Stimulated activated CD8-positive, alpha-beta memory T cell treated with anti-CD3 and anti-CD28 coated beads, Interleukin-4, amount 100 ng/mL, for 1 hour (primary cell): Measurements from ENCODE around the gene HLF.
A peak's percentile ranks its signal among the peaks of the same experiment; 100 is the strongest.

Experiments used
- DNase-seq, 2 donors: peaks; one replicate each; pipeline ENCODE4 v3.0.0-alpha.2; 2020; ENCODE audit warnings: low read depth in 2 of 2, low spot score in 1 of 2

Gene HLF

DNA sequence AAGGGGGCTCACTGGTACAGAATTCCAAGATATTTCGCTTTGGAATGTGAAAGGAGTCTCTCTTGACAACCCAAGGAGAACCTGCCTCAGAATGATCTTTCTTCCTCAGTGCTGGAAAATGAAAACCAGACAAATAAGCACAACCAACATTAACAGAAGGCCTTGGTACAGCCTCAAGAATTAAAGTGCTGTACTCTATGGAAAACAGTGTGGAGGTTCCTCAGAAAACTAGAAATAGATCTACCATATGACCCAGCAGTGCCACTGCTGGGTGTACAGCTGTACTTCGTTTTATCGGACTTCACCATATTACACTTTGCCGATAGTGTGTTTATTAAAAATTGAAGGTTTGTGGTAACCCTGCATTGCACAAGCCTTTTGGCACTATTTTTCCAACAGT lies 25.2 kb downstream of the HLF start:
- no peak for DNase-seq

DNA sequence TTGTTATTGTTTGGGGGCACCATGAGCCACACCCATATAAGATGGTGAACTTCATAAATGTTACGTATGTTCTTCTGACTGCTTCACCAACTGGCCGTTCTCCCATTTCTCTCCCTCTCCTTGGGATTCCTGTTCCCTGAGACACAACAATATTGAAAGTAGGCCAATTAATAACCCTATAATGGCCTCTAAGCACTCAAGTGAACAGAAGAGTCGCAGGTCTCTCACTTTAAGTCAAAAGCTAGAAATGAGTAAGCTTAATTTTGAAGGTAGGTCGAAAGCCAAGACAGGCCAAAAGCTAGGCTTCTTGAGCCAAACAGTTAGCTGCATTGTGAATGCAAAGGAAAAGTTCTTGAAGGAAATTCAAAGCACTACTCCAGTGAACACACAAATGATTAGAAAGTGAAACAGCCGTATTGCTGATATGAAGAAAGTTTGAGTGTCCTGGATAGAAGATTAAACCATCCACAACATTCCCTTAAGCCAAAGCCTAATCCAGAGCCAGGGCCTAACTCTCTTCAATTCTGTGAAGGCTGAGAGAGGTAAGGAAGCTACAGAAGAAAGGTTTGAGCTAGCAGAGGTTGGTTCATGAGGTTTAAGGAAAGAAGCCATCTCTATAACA lies 25.8 kb downstream of the HLF start:
- DNase-seq = no peak

DNA sequence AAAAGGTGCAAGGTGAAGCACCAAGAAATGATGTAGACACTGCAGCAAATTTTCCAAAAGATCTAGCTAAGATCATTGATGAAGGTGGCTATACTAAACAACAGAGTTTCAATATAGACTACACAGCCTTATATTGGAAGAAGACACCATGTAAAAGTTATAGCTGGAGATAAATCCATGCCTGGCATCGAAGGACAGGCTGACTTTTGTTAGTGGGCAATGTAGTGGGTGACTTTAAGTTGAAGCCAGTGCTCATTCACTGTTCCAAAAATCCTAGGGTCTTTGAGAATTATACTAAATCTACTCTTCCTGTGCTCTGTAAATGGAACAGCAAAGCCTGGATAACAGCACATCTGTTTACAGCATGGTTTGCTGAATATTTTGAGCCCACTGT lies 26.4 kb downstream of the HLF start:
- no peak for DNase-seq

DNA sequence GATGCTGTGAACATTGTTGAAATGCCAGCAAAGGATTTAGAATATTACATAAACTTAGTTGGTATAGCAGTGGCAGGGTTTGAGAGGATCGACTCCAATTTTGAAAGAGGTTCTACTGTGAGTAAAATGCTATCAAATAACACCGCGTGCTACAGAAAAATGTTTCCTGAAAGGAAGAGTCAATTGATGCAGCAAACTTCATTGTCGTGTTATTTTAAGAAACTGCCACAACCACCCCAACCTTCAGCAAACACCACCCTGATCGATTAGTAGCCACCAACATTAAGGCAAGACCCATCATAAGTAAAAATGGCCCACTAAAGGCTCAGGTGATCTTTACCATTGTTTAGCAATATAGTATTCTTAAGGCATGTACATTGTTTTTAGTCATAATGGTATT lies 27.3 kb downstream of the HLF start:
- DNase-seq = no peak

DNA sequence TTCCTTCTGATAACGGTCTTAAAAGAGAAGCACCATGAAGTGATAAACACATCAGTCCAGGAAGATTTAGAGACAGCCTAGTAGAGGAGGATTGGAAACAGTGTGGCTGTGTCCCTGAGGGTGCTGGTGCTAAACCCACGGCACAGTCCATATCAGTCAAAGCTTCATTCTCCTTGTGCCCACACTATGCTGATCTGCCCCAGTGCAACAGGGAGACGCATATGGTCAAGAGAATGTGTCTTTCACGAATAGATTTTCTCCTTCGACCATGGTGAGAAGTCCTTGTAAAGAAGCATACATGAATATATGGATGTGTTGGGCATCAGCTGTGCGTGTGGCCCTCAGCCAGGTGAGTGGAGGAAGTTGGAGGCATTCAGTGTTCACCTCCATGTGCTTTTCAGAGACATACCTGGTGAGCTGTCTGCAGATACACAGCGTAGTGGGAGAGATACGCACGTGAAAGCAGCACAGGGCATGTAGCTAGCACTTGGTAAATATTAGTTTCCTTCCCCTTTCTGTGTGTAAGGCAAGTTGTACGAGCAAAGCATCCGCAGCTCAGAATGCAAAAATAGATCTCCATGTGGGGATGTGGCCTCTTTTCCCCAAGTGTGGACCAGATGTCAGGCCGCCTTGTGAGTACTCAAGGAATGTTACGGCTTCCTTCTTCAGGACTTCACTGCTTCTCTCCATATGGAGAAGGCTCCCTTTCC lies 29.4 kb downstream of the HLF start:
- DNase-seq = no peak

DNA sequence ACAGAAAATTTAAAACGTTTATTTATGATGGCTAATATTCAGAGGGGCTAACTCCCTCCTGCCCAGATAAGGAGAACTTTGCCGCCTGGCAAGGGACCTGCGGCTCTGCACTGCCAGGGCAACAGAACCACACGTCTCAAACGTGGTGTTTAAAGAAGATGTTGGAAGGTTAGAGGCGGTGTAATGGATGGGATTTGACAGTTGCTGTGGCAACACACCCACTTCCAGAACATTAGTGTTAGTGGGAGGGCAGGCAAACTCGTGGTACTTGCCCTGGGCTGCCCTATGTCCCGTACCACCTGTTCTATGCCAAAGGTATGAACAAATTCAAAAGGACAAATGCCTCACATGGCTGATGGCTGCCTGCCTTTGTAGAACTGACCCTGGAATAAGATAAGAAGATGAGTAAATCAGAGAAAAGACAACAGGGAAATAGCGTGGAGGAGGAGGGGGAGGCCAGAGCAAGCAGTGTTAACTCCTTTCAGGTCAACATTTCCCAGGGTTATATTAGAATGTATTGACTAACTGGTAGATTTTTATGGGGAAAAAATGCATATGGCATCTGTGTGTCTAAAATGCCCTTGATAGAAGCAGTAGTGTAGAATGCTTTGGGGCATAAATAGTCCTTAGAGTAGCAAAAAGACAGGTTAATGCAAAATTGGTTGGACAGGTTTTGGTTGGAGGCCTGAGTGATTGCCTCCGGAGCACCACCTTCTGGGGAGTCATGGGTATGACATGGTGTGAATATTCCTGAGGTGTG lies 30.8 kb downstream of the HLF start:
- DNase-seq = peak; percentile 14

DNA sequence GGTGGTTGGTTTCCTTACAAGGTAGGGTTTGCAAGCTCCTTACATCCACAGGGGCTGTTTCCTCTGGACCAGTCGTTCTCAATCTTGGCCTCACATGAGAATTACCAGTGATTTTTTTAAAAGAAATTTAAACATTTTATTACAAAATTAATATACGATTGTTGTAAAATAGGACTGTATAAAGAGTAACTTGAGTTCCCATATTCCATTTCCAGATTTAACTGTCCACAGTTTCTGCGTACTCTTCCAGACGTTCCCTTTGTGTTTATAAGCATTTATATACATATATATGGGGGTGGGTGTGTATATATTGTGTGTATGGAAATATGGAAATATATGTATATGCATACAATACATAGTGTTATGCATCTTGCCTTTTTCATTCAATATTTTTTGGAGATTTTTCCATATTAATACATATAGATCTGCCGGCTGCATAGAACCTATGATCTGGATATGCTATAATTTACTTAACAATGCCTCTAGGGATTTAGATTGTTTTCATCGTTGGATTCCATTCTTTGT lies 31.5 kb downstream of the HLF start:
- no peak for DNase-seq

DNA sequence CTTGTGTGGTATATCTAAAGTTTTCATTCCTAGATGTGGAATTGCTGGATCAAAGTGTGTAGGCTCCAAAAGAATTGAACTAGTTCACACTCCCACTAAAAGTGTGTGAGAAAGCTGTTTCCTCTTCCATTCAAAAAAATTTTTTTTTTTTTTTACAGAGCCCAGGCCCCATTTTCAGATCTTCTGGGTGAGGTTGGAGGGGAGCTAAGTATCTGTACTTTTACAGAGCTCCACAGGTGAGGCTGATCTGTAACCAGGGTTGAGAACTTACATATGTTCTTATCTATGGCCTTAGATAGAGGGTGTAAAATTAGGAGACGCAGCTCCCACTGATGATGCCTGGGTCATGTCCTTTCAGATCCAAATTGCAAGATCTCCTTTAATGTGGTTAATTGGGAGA lies 31.9 kb downstream of the HLF start:
- no peak for DNase-seq

DNA sequence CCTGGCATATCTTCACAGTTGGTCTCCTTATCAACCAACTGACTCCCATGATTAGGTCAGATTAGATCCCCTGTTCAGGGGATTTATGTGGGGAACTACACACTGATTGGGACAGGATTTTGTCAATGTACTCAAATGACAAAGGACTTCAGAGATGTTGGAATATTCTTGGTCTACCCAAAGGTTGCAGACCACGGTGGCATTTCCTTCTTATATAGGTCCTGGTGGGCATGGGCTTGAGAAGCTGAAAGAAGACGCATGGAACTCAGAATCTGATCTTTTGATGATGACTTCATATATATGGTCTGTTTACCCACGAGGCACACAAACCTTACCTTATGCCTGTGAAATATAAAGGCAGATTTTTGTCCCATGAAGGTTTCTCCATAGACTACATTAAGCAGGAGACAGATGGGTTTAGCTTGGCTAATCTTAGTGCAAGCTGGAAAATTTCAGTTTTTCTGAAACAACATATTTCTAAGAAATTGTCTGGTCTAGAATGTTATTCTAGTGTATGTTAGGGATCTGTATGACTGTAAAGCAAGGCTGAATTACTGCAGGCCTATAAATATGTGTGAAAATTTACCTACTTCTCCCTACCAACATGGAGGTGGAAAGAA lies 33.5 kb downstream of the HLF start:
- DNase-seq = no peak

DNA sequence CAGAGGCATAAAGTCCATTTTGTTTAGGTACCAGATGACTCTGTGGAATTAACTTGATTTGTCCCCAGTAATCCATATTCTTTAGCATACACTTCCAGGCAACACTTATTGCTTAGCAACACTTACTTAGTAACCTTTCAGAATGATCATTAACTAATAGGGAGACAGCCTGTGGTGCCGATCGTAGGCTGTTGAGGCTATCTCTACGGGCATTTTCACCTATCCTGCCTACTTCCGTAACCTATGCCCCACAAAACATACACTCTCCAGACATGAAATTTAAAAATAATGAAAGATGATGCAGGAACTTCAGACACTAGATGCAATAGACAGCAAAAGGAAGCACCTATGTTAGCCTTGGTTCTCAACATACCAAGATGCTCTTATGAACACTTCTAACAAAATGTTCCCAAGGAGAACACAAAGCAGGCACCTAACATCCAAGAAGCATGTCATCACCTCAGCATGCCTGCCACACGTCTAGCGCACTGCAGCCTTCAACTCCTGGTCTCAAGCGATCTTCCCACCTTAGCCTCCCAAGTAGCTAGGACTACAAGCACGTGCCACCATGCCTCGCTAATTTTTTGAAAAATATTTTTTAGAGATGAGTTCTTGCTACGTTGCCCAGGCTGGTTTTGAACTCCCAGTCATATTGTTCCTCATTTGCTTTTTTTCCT lies 34.5 kb downstream of the HLF start:
- no peak for DNase-seq

DNA sequence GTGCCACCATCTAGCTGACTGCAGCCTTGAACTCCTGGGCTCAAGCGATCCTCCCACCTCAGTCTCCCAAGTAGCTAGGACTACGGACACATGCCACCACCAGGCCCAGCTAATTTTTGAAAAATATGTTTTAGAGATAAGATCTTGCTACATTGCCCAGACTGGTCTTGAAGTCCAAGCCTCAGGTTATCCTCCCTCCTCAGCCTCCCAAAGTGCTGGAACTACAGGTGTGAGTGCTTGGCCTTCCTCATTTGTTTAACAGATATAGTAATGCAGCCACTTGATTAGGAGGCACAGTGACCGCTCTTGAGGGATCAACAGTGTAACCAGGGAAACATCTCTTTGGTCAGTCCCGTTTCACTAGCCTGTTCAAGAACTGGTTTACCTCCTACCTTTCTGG lies 35.1 kb downstream of the HLF start:
- DNase-seq = no peak

DNA sequence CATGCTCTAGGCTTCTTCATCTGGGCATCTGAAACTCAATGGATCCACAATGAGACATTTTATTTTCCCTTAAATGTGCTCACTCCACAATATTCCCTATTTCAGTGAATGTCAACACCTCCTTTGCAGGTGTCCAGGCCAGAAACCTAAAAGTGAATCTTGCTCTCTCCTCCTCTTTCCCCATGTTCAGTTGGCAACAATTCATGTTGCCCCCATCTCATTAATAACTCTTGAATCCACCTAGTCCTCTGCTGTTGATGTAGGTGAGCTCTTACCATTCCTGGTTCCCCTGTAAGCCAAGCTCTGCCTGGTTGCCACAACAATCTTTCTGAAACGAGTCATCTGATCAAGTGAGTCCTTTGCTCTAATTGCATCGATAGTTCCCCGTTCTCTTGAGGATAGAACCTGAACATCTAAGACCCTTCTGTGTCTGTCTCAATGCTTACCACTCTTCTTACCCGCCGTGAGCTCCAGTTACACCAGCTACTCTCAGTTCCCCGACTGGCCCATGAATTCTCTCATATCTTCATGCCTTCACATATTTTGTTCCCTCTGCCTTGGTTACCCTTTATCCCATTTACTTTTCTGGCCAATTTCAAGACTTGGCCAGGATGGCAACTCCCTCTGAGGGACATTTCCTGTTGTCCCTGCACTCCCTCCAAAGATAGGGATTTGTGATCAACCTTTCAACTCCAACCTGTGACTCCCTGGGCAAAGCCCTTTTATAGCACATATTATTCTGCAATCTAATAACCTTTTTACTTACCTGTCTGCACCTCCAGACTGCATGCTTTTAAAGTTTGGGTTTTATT lies 35.9 kb downstream of the HLF start:
- DNase-seq = no peak

DNA sequence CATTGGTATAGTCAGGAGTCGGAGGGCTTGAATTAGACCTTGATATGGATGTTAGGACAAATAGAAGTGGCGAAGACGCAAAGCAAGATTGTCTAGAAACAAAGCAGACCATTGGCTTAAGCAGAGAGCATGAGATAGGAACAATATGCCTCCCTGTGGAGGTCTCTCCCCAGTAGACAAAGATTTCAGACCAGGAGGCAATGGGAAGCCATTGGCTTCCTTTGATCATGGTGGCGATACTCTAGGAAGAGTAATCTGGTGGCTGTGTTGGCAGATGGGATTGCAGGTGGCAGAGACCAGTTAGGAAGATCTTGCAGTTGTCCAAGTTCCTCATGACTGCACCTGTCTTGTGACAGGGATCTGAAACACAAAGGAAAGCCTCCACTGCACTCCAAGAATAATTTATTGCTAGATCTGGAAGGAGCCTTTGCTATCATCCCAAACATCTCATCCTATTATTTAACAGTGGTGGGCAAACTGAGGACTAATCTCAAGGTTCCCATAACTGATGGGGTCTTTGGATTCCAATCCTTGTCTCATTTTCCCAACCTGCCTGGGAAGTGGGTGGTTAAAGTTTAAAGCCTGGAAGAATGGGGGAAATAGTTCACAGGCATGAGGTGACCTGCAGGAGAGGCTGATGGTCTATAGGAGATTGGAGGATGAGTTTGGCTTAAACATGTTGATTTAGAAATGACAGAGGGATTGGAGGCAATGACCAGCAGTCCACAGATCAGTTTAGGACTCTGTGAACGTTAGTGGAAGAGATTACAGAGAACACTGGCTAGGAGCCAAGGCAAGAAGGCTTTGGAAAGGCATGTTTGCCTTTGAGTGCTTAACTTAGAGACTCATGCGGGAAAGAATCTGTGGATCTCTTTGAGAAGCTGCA lies 37.0 kb downstream of the HLF start:
- no peak for DNase-seq

DNA sequence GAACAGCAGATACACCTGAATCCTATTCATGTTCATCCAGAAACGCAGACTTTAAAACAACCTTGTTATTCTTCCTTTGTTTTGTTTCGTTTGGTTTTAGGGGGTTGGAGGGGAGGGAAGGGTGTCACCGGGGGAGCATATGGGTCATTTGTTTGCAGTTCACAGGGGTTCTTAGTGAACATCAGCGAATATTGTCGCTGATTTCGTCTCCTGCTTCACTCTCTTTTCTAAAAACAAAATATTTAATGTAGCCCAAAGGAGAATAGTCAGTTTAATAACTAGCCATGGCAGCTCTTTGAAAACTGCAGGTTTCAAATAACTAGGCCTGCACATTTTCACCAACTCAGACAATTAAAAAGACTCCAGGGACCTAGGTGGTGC lies 37.6 kb downstream of the HLF start:
- no peak for DNase-seq

DNA sequence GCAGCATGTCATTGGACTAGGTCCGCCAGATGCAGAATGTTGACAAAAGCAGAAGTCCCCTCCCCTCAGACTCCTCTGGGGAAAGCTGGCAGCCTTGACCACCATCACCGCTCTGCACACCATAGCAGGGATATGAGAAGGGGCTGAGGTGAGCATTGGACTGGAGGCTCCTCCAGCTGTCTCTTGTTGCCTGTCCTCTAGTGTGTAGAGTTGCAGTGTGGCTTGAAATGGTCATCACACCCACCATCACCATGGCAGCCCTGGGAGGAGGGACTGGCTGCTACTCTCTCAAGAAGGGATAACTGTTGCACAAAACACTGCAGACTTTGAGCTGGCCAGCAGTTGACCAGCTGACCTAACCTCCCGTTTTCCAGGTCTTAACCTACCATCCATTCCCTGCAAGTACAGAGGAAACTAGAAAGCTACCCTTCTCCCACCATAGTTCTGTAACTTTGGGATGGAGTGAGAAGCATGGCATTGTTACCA lies 38.3 kb downstream of the HLF start:
- DNase-seq = no peak

DNA sequence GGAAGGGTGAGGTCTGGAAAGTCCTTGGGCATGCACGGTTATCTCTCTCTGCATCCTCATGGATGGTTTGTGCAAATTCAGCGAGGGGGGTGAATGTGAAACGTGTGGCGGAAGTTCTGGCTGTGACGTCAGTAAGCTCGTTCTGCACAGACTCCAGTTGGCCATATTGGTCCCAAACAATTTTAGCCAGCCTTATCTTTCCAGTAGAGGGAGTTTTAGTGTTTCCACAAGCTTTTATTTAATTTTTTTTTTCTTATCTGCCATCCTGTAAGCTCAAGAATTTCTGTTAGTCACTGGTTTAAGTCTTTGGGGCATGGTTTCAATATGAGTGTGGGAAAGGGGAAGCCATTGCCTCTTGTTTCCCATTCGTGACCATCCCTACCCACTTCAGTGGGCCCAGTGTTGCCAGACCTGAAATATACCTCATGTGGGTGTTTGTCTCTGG lies 39.0 kb downstream of the HLF start:
- DNase-seq = no peak

DNA sequence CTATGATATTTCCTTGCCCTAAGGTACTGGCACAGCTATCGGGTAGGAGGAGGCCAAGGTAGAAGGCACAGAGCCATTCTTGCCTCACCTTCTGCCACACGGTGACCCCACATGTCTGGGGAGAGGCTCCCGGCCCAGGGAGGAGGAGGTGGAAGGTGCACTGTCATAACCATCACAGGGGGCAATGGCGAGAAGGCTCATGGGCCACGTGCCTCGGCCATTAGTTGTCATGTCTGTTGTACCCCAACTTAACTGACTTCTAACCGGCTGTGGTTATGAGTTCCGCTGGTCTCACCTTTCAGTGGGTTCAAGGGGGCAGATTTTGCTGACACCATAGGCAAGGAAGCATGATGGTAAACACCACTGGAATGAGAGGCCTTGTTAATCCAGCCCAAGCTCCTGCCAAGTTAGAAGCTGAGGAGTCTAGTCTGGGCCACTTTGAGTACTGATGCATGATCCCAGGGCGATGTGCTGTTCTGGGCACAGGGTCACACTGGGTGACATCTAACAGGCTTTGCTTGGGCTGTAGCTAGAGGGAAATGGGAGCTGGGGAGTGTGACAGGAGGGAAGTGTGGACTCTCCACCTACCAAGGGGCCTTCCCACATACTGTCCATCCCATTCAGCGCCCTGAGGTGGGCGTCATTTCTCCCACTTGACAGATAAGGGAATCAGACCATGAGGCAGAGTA lies 39.6 kb downstream of the HLF start:
- no peak for DNase-seq

DNA sequence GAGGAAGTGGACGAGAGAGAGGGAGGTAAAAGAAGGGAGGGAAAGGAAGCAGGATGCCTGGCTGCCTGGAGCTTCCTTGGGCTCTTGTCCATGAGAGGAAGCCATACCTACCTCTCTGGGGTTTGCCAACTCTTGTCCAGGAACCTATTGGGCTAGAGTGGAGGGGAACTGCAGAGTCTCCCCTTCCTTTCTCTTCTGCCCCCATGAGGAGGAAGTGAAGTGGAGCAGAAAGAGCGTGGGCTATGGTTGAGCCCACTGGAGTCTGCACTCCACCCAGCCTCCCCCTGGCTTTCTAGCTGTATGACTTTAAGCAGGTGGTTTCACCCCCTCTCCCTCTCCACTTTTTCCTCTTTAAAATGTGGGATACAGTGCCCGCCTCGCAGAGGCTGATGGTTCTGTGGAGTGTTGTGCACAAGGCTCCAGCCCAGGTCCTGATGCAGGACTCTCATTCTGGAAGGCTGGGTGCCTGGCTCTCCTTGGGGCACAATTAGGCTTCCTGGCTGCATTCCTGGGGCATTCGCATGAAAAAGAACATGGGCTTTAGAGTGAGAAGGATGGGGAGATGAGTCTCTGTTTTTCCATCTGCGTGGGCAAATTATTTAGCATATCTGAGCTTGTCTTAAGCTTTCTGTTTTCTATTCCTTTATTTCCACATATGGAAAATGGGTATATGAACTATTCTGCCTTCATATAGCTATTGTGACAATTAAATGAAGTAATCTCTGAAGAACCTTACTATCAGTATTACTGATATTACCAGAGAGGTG lies 40.7 kb downstream of the HLF start:
- no peak for DNase-seq
